Measurements from ENCODE around the gene KRTAP29-1.

DNA sequence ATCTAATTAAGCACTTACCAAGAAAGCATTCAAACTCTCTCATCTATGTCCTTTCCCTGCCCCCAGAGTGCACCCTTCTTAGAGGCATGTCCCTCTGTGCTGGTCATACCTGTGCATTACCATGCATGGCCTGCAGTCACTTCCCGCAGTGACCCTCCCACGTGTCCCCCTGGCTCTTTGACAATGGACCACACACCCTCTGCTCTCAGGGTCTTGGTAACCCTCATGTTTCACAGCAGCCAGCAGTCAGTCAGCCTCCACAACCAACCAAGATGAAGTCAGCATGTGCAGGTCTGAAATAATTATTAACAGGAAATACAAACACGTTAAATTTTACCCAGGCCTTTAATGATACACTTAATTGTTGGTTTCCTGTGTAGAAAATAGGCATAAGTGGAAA is 37.8 kb upstream of the KRTAP29-1 start:
- TF ChIP-seq CTCF (IDR thresholded peaks at IDR 0.05), result no peak
- TF ChIP-seq POLR2A (IDR thresholded peaks at IDR 0.05), result no peak

Data from sigmoid colon (tissue), 3 donors.